Stimulated activated memory B cell treated with anti-CD40 and anti-IgM and Interleukin-4, amounts not matched to agents 10 μg/mL and 1 μg/mL and 100 μg/mL, for 72 hours (primary cell): ENCODE data around the gene TUBB2B.
"Not testable (repeated sequence)": the region's sequence is repeated elsewhere in the genome, so short reads cannot be mapped to it uniquely, and the experiment has no call there.

ENCODE experiments used
- ATAC-seq: fragments of 150-1000 bp; cut with Tn5 transposase; 2 replicates; pipeline ENCODE4 v1.10.0; 2021
- H3K27ac Mint-ChIP-seq: one replicate; pipeline ENCODE4 v1.8.0; 2022; ENCODE audit warnings: mild to moderate bottlenecking, mixed read lengths
- H3K27me3 Mint-ChIP-seq: one replicate; pipeline ENCODE4 v1.8.0; 2022; ENCODE audit warnings: mixed read lengths
- H3K36me3 Mint-ChIP-seq: one replicate; pipeline ENCODE4 v1.8.0; 2022; ENCODE audit warnings: mixed read lengths
- H3K4me1 Mint-ChIP-seq: one replicate; pipeline ENCODE4 v1.8.0; 2022; ENCODE audit warnings: mixed read lengths
- H3K4me3 Mint-ChIP-seq: one replicate; pipeline ENCODE4 v1.8.0; 2022; ENCODE audit warnings: mild to moderate bottlenecking, moderate library complexity, mixed read lengths
- H3K9me3 Mint-ChIP-seq: one replicate; pipeline ENCODE4 v1.8.0; 2022; ENCODE audit warnings: mixed read lengths

Gene TUBB2B

DNA sequence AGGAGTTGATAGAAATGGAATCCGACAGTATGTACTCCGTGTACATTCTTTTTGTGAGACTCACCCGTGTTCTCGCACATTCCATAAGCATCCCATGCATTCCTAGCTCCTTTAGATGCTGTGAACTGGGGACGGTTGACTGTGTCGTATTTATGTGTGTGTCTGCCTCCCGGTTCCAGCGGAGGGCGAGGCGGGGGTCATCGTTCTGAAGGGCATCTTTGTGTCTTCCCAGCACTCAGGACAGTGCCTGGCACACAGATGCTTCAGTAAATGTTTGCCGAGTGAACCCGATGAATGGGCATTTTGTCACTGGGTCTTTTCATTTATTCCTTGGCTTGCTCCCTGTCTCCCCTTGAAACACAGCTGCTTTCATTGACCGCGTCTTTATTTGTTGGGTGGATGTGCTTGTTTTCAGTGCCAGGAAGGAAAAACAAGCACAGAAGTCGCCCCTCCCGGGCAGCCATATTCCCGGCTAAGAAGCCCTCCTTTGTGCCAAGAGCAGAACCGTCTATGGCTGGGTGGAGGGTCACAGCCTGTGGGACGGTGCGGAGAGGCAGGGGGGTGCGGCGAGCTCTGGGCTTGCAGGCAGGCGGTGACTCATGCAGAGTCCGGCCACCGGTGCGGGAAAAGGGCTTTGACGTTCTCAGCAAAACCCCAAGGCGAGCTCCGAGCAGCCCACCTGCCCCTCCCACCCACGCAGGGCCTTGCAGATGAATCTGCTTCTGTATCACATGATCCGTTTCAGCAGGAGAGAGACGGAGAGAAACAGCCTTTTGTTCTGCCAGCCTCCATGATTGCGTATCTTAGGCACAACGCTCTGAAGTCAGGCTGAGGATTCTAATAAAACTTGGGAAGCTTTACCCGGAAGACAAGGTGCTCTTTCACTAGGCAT is 20.0 kb upstream of the TUBB2B start:
- Mint-ChIP-seq H3K27ac (no peak overlapping the region), H3K27me3 (peaks cover 75% of the 10 kb centered on the region), H3K4me1 (peaks cover 7% of the 10 kb centered on the region)

DNA sequence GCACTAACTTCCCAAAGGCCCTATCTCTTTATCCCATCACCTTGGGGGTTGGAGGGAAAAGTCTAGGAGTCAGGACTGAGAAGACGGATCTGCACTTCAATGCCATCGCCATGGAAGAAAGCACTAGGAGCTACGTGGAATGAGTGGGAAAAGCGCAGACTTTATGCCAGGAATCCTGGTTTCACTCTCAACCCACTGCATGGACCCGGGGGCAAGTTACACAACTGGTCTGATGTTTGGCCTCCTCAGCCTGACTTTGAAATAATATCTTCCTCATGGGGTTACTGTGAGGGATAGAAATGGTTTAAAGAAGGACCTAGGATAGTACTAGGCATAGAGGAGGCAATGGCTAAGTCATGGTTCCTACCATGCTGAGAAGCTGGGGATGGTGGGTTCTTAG is 17.8 kb upstream of the TUBB2B start:
- ATAC-seq = no peak
- Mint-ChIP-seq H3K36me3 (no peaks in the 10 kb centered on the region), H3K27ac (no peak overlapping the region), H3K9me3 (no peaks in the 10 kb centered on the region), H3K27me3 (peaks cover 67% of the 10 kb centered on the region), H3K4me1 (no peaks in the 10 kb centered on the region), H3K4me3 (no peak overlapping the region)

More for the DNA sequence above, 20.0 kb upstream of the TUBB2B start:
- no peak overlapping the region for H3K4me3 Mint-ChIP-seq
- no peaks in the 10 kb centered on the region for H3K36me3 Mint-ChIP-seq
- ATAC-seq = no peak
- H3K9me3 Mint-ChIP-seq = no peaks in the 10 kb centered on the region

DNA sequence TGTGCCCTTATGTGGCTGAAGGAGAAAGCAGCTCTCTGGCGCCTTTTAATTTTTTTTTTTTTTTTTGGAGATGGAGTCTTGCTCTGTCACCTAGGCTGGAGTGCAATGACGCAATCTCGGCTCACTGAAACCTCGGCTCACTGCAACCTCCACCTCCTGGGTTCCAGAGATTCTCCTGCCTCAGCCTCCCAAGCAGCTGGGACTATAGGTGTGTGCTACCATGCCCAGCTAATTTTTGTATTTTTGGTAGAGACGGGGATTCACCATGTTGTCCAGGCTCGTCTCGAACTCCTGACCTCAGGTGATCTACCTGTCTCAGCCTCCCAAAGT is 17.3 kb upstream of the TUBB2B start:
- H3K4me3 Mint-ChIP-seq, H3K9me3 Mint-ChIP-seq, H3K27ac Mint-ChIP-seq, H3K36me3 Mint-ChIP-seq, H3K4me1 Mint-ChIP-seq, ATAC-seq: not testable (repeated sequence)
- H3K27me3 Mint-ChIP-seq = peaks cover 67% of the 10 kb centered on the region

DNA sequence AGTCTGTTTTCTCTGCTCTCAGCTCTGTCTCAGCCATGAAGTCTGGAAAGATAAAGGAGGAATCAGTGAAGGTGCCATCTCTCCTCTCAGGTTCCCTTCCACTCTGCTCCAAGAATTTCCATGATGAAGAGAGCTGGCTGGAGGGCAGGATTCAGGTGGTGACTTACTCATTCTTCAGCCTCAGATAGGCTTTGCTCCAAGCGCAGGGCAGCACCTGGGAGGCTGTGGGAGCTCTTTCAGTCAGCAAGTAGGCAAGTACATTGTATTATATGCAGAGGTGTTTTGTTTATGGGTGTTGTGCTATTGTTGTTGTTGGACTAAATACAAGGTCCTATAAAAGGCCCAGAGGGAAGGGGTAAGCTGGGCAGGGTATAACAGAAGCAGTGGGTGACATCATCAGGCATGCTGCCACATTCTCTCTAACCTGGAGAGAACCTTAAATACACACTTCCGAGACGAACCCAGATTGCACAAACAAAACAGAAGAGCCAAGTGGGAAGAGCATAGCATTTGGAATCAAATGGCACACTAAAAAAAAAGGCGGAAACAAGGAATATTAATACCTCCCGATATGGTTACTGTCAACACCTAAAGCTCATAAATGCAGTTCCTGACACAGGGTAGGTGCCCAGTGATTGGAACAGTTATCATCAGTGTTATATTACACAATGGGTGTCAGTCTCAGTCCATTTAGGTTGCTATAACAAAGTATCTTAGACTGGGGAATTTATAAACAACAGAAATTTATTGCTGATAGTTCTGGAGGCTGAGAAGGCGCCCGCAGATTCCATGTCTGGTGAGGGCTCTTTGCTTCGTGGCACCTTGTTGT is 16.8 kb upstream of the TUBB2B start:
- Mint-ChIP-seq H3K9me3 (no peaks in the 10 kb centered on the region), H3K27me3 (peaks cover 67% of the 10 kb centered on the region), H3K27ac (no peak overlapping the region), H3K4me3 (no peak overlapping the region), H3K4me1 (no peaks in the 10 kb centered on the region), H3K36me3 (no peaks in the 10 kb centered on the region)
- ATAC-seq = no peak

DNA sequence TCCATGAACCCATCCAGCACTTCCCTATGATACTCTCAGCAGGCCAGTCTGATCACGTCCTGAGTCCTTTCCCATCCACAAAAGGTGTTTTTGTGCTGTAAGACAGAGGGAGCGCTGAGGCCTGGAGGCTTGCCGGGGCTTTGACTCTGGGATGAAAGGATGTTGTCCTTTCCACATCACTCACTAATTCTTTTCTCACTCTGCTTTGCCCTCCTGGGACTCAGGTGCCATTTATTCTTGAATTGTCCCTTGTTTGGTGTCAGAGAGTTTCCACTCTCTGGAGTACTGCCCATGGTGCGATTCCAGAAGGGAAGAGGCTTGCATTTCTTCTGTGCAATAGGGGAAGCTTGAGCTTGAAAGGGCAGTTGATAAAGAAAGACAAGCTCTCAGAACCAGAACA is 15.3 kb upstream of the TUBB2B start:
- Mint-ChIP-seq H3K27me3 (peaks cover 65% of the 10 kb centered on the region), H3K9me3 (no peaks in the 10 kb centered on the region), H3K4me1 (peaks cover 7% of the 10 kb centered on the region), H3K27ac (no peak overlapping the region), H3K4me3 (no peak overlapping the region), H3K36me3 (no peaks in the 10 kb centered on the region)
- ATAC-seq = no peak

DNA sequence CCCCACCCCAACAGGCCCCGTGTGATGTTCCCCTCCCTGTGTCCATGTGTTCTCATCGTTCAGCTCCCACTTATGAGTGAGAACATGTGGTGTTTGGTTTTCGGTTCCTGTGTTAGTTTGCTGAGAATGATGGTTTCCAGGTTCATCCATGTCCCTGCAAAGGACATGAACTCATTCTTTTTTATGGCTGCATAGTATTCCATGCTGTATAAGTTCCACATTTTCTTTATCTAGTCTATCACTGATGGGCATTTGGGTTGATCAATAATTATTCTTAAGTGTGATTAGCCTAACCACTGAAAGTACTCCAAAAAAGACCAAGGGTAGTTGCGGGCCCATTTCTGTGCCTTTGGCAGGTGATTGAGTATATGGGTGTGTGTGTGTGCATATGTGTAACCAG is 14.3 kb upstream of the TUBB2B start:
- not testable (repeated sequence) for H3K27ac Mint-ChIP-seq, H3K36me3 Mint-ChIP-seq, H3K9me3 Mint-ChIP-seq, H3K4me3 Mint-ChIP-seq, ATAC-seq
- Mint-ChIP-seq H3K27me3 (peaks cover 75% of the 10 kb centered on the region), H3K4me1 (peaks cover 11% of the 10 kb centered on the region)

DNA sequence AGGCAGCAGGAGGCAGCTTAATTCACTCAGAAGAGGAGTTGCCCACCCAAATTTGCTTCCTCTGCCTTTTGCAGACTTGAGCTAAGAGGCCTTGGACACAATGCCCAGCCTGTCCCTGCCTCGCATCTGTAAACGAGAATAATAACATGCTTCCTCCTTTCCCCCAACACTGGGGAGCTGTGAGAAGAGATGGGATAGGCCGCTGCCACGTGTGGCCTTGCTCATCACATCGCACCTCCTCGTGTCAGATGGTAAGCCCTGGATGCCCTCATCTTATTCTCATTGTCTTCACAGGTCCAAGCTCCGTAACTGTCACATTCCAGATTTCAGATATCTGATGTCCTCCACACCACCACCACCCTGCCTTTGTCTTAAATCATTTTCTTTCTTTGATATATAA is 13.1 kb upstream of the TUBB2B start:
- no peak for ATAC-seq
- H3K9me3 Mint-ChIP-seq = no peaks in the 10 kb centered on the region
- H3K27me3 Mint-ChIP-seq = peaks cover 77% of the 10 kb centered on the region
- peaks cover 11% of the 10 kb centered on the region for H3K4me1 Mint-ChIP-seq
- no peak overlapping the region for H3K27ac Mint-ChIP-seq
- no peaks in the 10 kb centered on the region for H3K36me3 Mint-ChIP-seq
- H3K4me3 Mint-ChIP-seq = no peak overlapping the region

DNA sequence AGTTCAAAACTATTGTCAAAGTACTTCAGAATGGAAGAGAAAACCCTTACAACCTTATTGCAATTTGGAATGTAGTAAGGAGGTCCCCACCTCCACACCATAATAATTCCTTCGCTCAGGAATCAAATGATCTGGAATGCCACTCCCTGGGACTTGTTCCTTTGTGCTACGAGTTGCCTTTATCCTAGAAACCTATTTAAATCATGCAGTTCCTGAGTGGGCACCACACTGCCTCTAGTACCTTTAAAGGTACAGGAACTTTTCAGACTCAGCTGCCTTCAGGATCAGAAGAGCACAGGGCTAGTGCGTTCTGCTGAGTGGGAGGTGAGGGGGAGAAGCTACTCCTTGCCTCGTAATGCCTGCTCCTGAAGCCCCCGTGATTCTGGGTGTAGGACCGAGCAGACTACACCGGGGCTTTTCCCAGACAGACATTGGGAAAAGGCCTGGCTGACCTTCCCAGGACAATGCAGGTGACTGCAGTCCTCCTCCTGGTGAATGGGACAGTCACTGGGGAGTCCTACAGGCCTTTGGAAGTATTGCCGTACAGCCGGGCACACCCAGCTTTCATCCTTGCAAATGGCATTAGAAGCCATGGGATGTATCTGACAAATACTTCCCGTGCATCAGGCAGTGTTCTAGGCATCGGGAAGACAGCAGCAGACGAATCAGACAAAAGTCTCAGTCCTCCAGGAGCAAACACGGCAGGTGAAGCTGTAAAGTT is 11.8 kb upstream of the TUBB2B start:
- H3K36me3 Mint-ChIP-seq = no peaks in the 10 kb centered on the region

DNA sequence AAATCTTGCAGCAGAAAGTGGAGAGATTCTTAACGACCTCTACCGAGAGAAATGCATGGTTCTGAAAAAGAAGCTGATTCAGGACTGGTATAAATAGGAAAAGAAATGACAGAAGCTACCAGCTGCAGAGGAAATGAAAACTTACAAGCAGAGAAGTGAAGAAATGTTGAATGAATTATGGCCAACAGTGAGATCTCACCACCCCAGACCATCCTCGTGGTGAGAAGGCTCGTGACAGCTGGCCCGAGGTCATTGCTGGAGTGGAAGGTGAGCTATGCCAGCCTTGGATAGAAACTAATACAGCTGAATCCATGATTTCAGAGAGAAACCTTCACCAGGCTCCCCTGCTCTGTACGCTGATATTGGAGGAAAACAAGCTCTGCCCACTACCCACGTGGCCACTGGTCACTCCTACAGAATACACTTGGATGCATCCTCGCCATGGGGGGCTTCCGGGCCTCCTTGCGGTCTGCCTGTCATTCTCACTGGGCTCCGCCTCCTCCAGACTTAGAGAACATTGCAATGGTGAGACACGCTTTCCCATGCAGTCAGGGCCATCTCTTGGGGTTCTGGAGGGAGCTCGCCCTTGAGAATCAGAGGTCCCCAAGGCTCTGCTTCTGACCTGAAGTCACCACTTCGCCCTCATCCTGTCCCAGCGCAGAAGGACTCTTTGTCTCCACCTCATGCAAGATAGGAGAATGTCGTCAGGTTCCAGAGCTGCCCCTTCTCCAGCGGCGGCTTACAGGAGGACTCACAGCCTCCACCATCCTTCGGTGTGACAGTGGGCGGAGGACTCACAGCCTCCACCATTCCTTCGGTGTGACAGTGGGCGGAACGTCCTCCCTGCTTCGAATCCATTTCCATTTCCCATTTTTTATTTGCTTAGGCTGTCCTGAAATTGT is 10.6 kb upstream of the TUBB2B start:
- peaks cover 11% of the 10 kb centered on the region for H3K4me1 Mint-ChIP-seq
- H3K36me3 Mint-ChIP-seq = no peaks in the 10 kb centered on the region
- H3K27ac Mint-ChIP-seq = no peak overlapping the region
- no peak for ATAC-seq
- H3K27me3 Mint-ChIP-seq = peaks cover 88% of the 10 kb centered on the region
- no peak overlapping the region for H3K4me3 Mint-ChIP-seq
- no peaks in the 10 kb centered on the region for H3K9me3 Mint-ChIP-seq

More for the DNA sequence above, 11.8 kb upstream of the TUBB2B start:
- Mint-ChIP-seq H3K4me3 (no peak overlapping the region), H3K27ac (no peak overlapping the region), H3K27me3 (peaks cover 87% of the 10 kb centered on the region), H3K4me1 (peaks cover 11% of the 10 kb centered on the region), H3K9me3 (no peaks in the 10 kb centered on the region)
- no peak for ATAC-seq

DNA sequence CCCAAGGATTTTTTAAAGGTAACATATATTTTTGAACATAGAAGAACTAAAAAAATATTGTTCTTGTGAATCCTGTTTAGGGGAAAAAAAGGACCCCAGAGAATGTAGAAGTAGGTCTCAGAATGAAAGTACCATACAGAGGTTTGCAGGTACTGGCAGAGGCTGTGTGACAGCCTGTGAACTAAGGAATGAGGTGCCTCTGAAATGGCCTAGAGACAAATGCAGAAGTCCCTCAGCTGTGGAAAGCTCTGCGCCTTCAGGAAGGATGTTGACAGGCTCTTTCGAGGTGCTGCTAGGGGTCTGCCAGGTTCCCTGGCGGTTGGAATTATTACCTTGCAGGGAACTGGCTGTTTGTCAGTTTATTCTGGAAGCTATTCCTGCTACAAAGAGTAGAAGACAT is 8.6 kb upstream of the TUBB2B start:
- H3K4me3 Mint-ChIP-seq = no peak overlapping the region
- no peaks in the 10 kb centered on the region for H3K36me3 Mint-ChIP-seq
- H3K27me3 Mint-ChIP-seq = peaks cover 94% of the 10 kb centered on the region
- peaks cover 26% of the 10 kb centered on the region for H3K4me1 Mint-ChIP-seq
- no peak overlapping the region for H3K27ac Mint-ChIP-seq
- H3K9me3 Mint-ChIP-seq = no peaks in the 10 kb centered on the region
- no peak for ATAC-seq

DNA sequence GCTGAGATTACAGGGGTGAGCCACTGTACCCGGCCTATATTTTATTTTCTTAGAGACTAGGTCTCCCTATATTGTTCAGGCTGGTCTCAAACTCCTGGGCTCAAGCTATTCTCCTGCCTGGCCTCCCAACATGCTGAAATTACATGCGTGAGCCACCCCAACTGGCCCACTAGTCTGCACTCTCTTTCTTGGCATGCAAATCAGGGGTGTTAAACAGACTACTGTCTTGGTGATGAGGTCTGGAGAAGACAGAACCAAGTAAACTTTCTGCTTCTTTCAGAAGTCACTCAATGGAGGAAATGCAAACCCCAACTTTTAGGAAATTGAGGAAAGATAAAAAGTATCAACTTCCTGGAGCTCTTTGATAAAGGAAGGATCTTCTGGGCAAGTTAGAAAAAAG is 8.0 kb upstream of the TUBB2B start:
- Mint-ChIP-seq H3K27me3 (peaks cover 98% of the 10 kb centered on the region), H3K27ac (no peak overlapping the region), H3K36me3 (no peaks in the 10 kb centered on the region), H3K4me1 (peaks cover 32% of the 10 kb centered on the region), H3K4me3 (no peak overlapping the region), H3K9me3 (no peaks in the 10 kb centered on the region)
- no peak for ATAC-seq

DNA sequence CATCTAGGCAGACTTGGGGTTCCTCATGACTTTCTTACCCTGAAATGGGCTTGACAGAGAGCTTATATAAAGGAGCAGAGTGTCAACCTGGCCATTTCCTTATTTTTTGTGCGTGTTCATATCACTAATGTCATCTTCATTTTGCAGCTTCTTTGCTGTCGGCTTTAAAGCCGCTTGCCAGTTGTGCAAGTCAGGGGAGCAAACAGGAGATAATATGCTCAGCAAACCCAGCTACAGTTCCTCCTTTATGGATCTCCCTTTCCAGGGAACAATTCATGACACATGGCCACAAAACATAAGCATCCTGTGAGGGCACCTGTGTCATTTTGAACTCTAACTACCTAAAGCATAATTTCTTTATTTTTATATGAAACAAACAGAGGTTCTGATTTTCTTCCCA is 6.5 kb upstream of the TUBB2B start:
- no peak overlapping the region for H3K4me3 Mint-ChIP-seq
- peaks cover 44% of the 10 kb centered on the region for H3K4me1 Mint-ChIP-seq
- H3K27me3 Mint-ChIP-seq = peaks cover 100% of the 10 kb centered on the region
- no peak overlapping the region for H3K27ac Mint-ChIP-seq
- no peaks in the 10 kb centered on the region for H3K9me3 Mint-ChIP-seq
- ATAC-seq = no peak
- no peaks in the 10 kb centered on the region for H3K36me3 Mint-ChIP-seq

DNA sequence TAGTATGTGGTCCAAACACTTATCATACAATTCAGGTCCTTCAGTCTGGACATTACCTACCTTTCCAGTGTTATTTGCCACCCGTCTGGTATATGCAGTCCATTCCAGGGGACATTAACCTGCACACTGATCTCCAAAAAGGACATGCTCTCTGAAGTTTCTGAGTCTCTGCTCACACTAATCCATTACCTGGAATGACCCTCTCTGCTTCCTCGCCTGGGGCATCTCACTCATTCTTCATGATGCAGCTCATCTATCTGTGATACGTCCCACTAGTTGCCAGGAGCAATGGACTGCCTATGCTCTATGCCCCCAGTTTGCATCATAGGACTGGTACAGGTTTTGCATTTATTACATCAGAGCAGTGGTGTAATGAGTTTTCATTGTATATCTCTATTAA is 5.9 kb upstream of the TUBB2B start:
- H3K9me3 Mint-ChIP-seq = no peaks in the 10 kb centered on the region
- H3K27me3 Mint-ChIP-seq = peaks cover 100% of the 10 kb centered on the region
- H3K27ac Mint-ChIP-seq = no peak overlapping the region
- ATAC-seq = no peak
- H3K4me3 Mint-ChIP-seq = no peak overlapping the region
- no peaks in the 10 kb centered on the region for H3K36me3 Mint-ChIP-seq
- peaks cover 48% of the 10 kb centered on the region for H3K4me1 Mint-ChIP-seq

DNA sequence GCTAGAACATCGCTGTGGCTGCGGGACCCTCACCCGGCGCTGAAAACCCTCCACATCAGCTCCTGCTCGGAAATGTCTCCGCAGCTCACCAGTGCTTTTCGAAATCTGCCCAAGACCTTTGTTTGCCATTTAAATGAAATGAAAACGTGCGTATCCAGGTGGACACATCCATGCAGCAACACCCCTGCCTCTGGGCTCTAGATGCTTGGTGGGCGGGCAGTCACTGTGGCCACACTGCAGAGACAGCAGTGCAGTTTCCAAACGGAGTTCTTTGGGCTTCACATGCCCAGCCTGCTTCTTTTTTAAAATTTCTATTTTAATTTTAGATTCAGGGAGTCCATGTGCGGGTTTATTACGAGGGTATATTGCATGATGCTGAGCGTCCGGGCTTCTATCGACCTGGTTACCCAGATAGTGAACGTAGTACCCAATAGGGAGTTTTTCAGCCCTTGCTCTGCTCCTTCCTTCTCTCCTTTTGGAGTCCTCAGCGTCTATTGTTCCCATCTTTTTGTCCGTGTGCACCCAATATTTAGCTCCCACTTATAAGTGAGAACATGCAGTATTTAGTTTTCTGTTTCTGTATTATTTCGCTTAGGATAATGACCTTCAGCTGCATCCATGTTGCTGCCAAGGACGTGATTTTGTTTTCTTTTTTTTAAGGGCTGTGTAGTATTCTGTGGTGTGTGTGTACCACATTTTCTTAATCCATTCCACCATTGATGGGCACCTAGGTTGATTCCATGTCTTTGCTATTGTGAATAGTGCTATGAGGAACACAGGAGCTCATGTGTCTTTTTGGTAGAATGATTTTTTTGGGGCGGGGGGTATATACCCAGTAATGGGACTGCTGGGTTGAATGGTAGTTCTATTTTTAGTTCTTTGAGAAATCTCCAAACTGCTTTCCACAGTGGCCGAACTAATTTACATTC is 4.8 kb upstream of the TUBB2B start:
- no peaks in the 10 kb centered on the region for H3K36me3 Mint-ChIP-seq
- H3K9me3 Mint-ChIP-seq = no peaks in the 10 kb centered on the region
- peak overlapping the region; percentile 21 for H3K4me3 Mint-ChIP-seq
- no peak overlapping the region for H3K27ac Mint-ChIP-seq
- H3K27me3 Mint-ChIP-seq = peaks cover 100% of the 10 kb centered on the region
- H3K4me1 Mint-ChIP-seq = peaks cover 49% of the 10 kb centered on the region
- no peak for ATAC-seq
